ENCODE measurements around the gene SULF2.

Gene SULF2

GRCh38 chr20:47724910-47725247 lies 60.4 kb downstream of the SULF2 start:
- no peak for TF ChIP-seq CTCF (conservative IDR thresholded peaks at IDR 0.05; ENCODE audit: low read depth, low read length)
- H3K4me3 ChIP-seq (ENCODE audit: low read length): no peak overlapping the region
- DNase-seq (ENCODE audit: low read depth): no peak

DNA sequence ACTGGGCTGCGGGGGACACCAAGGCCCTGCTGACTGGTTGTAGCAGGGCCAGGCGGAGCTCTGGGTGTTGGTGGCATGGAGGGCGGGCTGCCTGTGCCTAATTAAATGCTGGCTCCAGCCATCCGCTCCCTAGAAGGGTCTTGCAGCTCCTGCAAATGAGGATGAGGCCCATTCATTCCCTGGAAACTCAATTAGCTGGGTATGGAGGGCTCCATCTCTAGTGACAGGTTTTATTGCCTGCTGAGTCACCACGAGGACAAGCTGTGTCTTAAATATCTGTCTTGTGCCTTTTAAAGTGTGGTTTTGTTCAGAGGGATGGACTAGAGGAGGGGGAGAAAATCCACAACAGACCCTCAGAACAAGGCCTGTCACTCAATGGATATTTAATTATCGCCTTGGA lies 60.9 kb downstream of the SULF2 start:
- H3K4me3 ChIP-seq (ENCODE audit: low read length): no peak overlapping the region
- TF ChIP-seq CTCF (conservative IDR thresholded peaks at IDR 0.05; ENCODE audit: low read depth, low read length): no peak
- DNase-seq (ENCODE audit: low read depth): no peak

GRCh38 chr20:47723322-47723721 lies 62.0 kb downstream of the SULF2 start:
- no peak for DNase-seq (ENCODE audit: low read depth)

DNA sequence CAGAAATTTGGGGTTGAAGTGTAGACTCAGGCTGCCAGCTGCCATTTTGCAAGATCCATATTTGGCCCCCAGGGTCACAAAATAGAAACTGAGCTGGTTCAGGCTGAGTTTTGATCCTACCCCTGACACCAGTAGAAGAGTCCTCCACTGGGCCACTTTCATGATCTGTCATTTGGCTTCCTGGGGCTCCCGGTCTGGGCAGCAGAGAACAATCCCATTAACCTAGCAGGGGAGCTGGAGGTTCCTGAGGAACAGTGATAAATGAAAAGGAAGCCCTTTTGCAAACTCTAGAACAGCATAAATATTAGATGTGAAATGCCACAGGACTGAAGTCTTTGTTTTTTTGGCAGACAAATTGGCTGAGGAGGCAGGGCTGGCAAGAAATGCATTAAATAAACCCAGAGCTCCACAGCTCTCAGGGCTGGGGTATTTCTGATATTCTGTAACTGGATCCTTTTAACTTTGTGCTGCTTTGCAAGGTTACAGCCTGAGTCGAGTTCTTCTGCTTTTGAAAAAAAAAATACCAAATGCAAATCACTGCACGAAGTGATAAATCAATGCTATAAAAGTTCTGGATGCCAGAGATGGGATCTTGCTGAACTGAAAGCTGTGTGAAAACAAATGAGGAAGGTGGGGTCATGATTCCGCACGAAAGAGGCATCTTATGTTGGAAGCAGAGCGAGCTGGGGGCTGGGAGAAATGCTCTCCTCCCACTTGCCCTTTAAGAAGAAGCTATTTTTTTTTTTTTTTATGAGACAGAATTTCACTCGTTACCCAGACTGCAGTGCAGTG lies 64.4 kb downstream of the SULF2 start:
- no peak for TF ChIP-seq CTCF (conservative IDR thresholded peaks at IDR 0.05; ENCODE audit: low read depth, low read length)
- H3K4me3 ChIP-seq (ENCODE audit: low read length): no peak overlapping the region
- DNase-seq (ENCODE audit: low read depth): no peak

More at GRCh38 chr20:47723322-47723721, 62.0 kb downstream of the SULF2 start:
- no peak for TF ChIP-seq CTCF (conservative IDR thresholded peaks at IDR 0.05; ENCODE audit: low read depth, low read length)
- no peak overlapping the region for H3K4me3 ChIP-seq (ENCODE audit: low read length)

DNA sequence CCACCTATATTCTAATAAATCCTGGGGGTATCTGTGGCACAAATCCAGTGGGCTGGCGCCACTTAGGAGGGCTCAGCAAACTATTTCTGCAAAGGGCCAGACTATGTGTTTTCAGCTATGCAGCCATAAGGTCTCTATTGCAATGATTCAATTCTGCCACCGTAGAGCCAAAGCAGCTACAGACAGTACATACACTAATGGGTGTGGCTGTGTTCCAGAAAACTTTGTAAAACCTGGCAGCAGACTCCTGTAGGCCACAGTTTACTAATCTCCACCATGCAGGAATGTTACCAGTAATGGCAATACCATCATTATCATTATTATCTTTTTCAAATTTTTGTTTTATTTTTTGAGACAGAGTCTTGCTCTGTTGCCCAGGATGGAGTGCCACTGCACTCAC lies 65.7 kb downstream of the SULF2 start:
- no peak for TF ChIP-seq CTCF (conservative IDR thresholded peaks at IDR 0.05; ENCODE audit: low read depth, low read length)
- no peak for DNase-seq (ENCODE audit: low read depth)
- H3K4me3 ChIP-seq (ENCODE audit: low read length): no peak overlapping the region

DNA sequence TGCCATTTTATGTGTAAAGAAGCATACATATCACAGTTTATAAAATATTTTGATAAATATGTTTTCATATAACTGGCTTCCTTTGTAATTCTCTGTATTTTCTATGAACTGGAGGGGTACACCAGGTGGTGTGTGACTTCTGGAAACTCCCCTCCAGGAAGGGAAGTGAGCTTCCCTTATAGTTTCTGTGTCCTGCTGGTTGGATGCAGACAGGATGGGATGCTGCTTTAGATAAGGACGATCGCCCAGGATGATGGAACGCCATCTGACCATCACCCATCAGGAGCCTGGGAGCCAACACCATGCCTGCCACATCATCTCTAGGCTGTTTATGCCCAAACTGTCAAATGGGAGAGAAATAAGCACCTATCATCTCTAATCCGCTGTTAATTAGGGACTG lies 66.1 kb downstream of the SULF2 start:
- TF ChIP-seq CTCF (conservative IDR thresholded peaks at IDR 0.05; ENCODE audit: low read depth, low read length): no peak
- no peak for DNase-seq (ENCODE audit: low read depth)

GRCh38 chr20:47718398-47718797 lies 66.9 kb downstream of the SULF2 start:
- H3K4me3 ChIP-seq (ENCODE audit: low read length): no peak overlapping the region
- no peak for TF ChIP-seq CTCF (conservative IDR thresholded peaks at IDR 0.05; ENCODE audit: low read depth, low read length)
- no peak for DNase-seq (ENCODE audit: low read depth)

More for the DNA sequence above, 66.1 kb downstream of the SULF2 start:
- H3K4me3 ChIP-seq (ENCODE audit: low read length): no peak overlapping the region
